Stimulated activated CD4-positive, alpha-beta T cell treated with anti-CD3 and anti-CD28 coated beads, Interleukin-12 subunit alpha, Interleukin-12 subunit beta, amount 100 ng/mL, for 48 hours (primary cell): ENCODE results near the gene GLIS2.
"Not testable (repeated sequence)": the region's sequence is repeated elsewhere in the genome, so short reads cannot be mapped to it uniquely, and the experiment has no call there.

Experiments
- DNase-seq, 3 donors: peaks; one replicate each; pipeline ENCODE4 v3.0.0-alpha.2; 2020; ENCODE audit warnings: low read depth in 2 of 3, low spot score in 1 of 3

Gene GLIS2

GRCh38 chr16:4333714-4334113, 17.8 kb downstream of the GLIS2 start:
- DNase-seq, result not testable (repeated sequence)

- no peak for DNase-seq
Measured at GRCh38 chr16:4334724-4335495, 19.0 kb downstream of the GLIS2 start.

- DNase-seq, result no peak
Measured at GRCh38 chr16:4336701-4337539, 21.1 kb downstream of the GLIS2 start.

- no peak for DNase-seq
Measured at GRCh38 chr16:4337540-4338088, 21.7 kb downstream of the GLIS2 start.

GRCh38 chr16:4338125-4338582, 22.3 kb downstream of the GLIS2 start:
- DNase-seq, result no peak

- DNase-seq, result no peak
Measured at GRCh38 chr16:4338712-4339299, 22.9 kb downstream of the GLIS2 start.

- DNase-seq, result no peak
Measured at GRCh38 chr16:4339455-4339854, 23.6 kb downstream of the GLIS2 start.

GRCh38 chr16:4339909-4340308, 24.0 kb downstream of the GLIS2 start:
- no peak for DNase-seq

GRCh38 chr16:4340443-4340842, 24.6 kb downstream of the GLIS2 start:
- no peak for DNase-seq

GRCh38 chr16:4341250-4341649, 25.4 kb downstream of the GLIS2 start:
- no peak for DNase-seq

GRCh38 chr16:4342866-4343744, 27.2 kb downstream of the GLIS2 start:
- no peak for DNase-seq

GRCh38 chr16:4344300-4344982, 28.6 kb downstream of the GLIS2 start:
- not testable (repeated sequence) for DNase-seq

GRCh38 chr16:4344983-4345835, 29.3 kb downstream of the GLIS2 start:
- DNase-seq, result no peak

GRCh38 chr16:4345836-4346781, 30.2 kb downstream of the GLIS2 start:
- DNase-seq, result no peak

- no peak for DNase-seq
Measured at GRCh38 chr16:4347010-4347409, 31.1 kb downstream of the GLIS2 start.

- DNase-seq, result no peak
Measured at GRCh38 chr16:4347765-4348509, 32.1 kb downstream of the GLIS2 start.

GRCh38 chr16:4349332-4349731, 33.5 kb downstream of the GLIS2 start:
- DNase-seq, result no peak
